HepG2 (cell line): ENCODE measurements around the gene DIS3L2. TPM values are rescaled to one million over a fixed set of nuclear protein-coding genes. Genes with fewer than 3 reads are reported as not detected.

Experiments
- ATAC-seq: fragments of 200-7000 bp; cut with Tn5 transposase; 3 replicates; pipeline ENCODE4 v1.9.1; 2020; ENCODE audit warnings: mild to moderate bottlenecking, moderate library complexity
- BruUV-seq: library from RNA; stranded (reverse); fragments of 400-500 nt; replicated peaks from 2 replicates; lab custom pipeline; 2021; lab: Mats Ljungman, UMichigan
- CTCF ChIA-PET: fragments of 300-600 bp; formaldehyde crosslinking; extraction: SDS; loops from one replicate; lab custom pipeline; 2021; ENCODE audit warnings: low total read pairs, inconsistent platforms, low intra/inter-chr PET ratio; lab: Yijun Ruan, JAX
- POLR2A ChIA-PET: fragments of 350-600 bp; sonication (Branson Sonifier 250); formaldehyde crosslinking; loops from one replicate; lab custom pipeline; 2020; ENCODE audit warnings: antibody characterized with exemption, inconsistent platforms; lab: Yijun Ruan, JAX
- DNase-seq: peaks from one replicate; pipeline ENCODE4 v3.0.0-alpha.2; 2015; ENCODE audit warnings: low spot score
- FAIRE-seq: peaks from 3 replicates; lab custom pipeline; 2011; peaks lifted over from hg19 to GRCh38; lab: Jason Lieb, UNC
- H2AFZ ChIP-seq: one replicate; pipeline ENCODE4 v1.6.1; 2011; ENCODE audit warnings: low read length, inconsistent platforms
- H3K27ac ChIP-seq: fragments of 300-600 bp; 3 replicates; pipeline ENCODE4 v1.8.0; 2011; ENCODE audit warnings: mixed run types, mild to moderate bottlenecking, mixed read lengths, low read length, inconsistent platforms; ENCODE audit not compliant: insufficient read depth; ENCODE audit errors: extremely low read length
- H3K27me3 ChIP-seq, 2 experiments: fragments of 200-600 bp in 1 of 2; 2 replicates in 1 of 2; 3 replicates in 1 of 2; pipeline versions ENCODE4 v1.6.0 to v1.8.0; 2011; ENCODE audit warnings: low read length in 2 of 2, mild to moderate bottlenecking in 2 of 2, moderate library complexity in 2 of 2, inconsistent platforms in 1 of 2; ENCODE audit not compliant: insufficient read depth in 2 of 2, control insufficient read depth in 1 of 2
- H3K36me3 ChIP-seq, 2 experiments: fragments of 200-600 bp in 1 of 2; replicated peaks in 1 of 2; 2 replicates in 1 of 2; 3 replicates in 1 of 2; pipeline versions ENCODE4 v1.5.1 to v1.8.0; 2011; ENCODE audit warnings: low read length in 2 of 2, inconsistent platforms in 1 of 2; ENCODE audit not compliant: insufficient read depth in 2 of 2, control insufficient read depth in 1 of 2
- H3K4me1 ChIP-seq: 2 replicates; pipeline ENCODE4 v1.5.1; 2012; ENCODE audit warnings: low read length, inconsistent platforms; ENCODE audit not compliant: insufficient read depth
- H3K4me2 ChIP-seq: 2 replicates; pipeline ENCODE4 v1.6.0; 2011; ENCODE audit warnings: low read depth, low read length, inconsistent platforms
- H3K4me3 ChIP-seq, 3 experiments: fragments of 200-600 bp in 1 of 3; sonication (generic), shearing (Covaris generic) in 1 of 3; replicated peaks in 1 of 3; 2 replicates each; pipeline ENCODE4 v1.5.1; 2011 to 2016; ENCODE audit warnings: low read length in 3 of 3, inconsistent platforms in 2 of 3, low read depth in 2 of 3, mild to moderate bottlenecking in 2 of 3, control low read depth in 1 of 3, mixed read lengths in 1 of 3; ENCODE audit not compliant: insufficient read depth in 1 of 3
- H3K79me2 ChIP-seq: one replicate; pipeline ENCODE4 v1.6.1; 2011; ENCODE audit warnings: low read length, inconsistent platforms; ENCODE audit not compliant: insufficient read depth
- H3K9ac ChIP-seq: 2 replicates; pipeline ENCODE4 v1.6.0; 2011; ENCODE audit warnings: mild to moderate bottlenecking, low read depth, low read length, inconsistent platforms; ENCODE audit not compliant: insufficient read depth
- H3K9me3 ChIP-seq: 2 replicates; pipeline ENCODE4 v1.5.1; 2012; ENCODE audit warnings: mild to moderate bottlenecking, low read length
- H4K20me1 ChIP-seq: 2 replicates; pipeline ENCODE4 v1.6.0; 2011; ENCODE audit warnings: inconsistent platforms, mild to moderate bottlenecking, low read length, moderate library complexity; ENCODE audit not compliant: insufficient read depth
- FOXO4 ChIP-seq: sonication (generic); formaldehyde crosslinking; conservative IDR thresholded peaks from 2 replicates; pipeline ENCODE4 v1.8.1; 2023; ENCODE audit warnings: missing genetic modification reagents
- HOXA5 ChIP-seq: sonication (generic); formaldehyde crosslinking; IDR thresholded peaks from 2 replicates; pipeline ENCODE4 v1.4.0; 2020; ENCODE audit warnings: missing genetic modification reagents
- HOXD1 ChIP-seq: sonication (generic); formaldehyde crosslinking; IDR thresholded peaks from 2 replicates; pipeline ENCODE4 v1.5.0; 2020; ENCODE audit warnings: missing genetic modification reagents
- MAX ChIP-seq: IDR thresholded peaks from 2 replicates; pipeline ENCODE4 v1.6.1; 2012; ENCODE audit warnings: inconsistent platforms
- MAZ ChIP-seq, 2 experiments: sonication (generic) in 1 of 2; formaldehyde crosslinking in 1 of 2; IDR thresholded peaks; 2 replicates each; pipeline versions ENCODE4 v1.5.0 to v1.6.1; 2012 to 2020; ENCODE audit warnings: low read depth in 2 of 2, mild to moderate bottlenecking in 2 of 2, borderline replicate concordance in 1 of 2, improper control_type of control experiment in 1 of 2, low read length in 1 of 2, missing genetic modification reagents in 1 of 2, moderate library complexity in 1 of 2
- MXI1 ChIP-seq: IDR thresholded peaks from 3 replicates; pipeline ENCODE4 v1.6.1; 2012; ENCODE audit warnings: low read depth, low read length, inconsistent platforms, borderline replicate concordance
- PCBP1 ChIP-seq: fragments of 200-400 bp; formaldehyde crosslinking; IDR thresholded peaks from 2 replicates; pipeline ENCODE4 v1.6.1; 2017; ENCODE audit warnings: mild to moderate bottlenecking, low read depth, low read length, borderline replicate concordance
- RFXAP ChIP-seq: sonication (generic); formaldehyde crosslinking; IDR thresholded peaks from 2 replicates; pipeline ENCODE4 v1.4.0; 2020; ENCODE audit warnings: missing genetic modification reagents, borderline replicate concordance
- TEAD2 ChIP-seq: sonication (generic); formaldehyde crosslinking; IDR thresholded peaks from 2 replicates; pipeline ENCODE4 v1.9.0; 2021; ENCODE audit warnings: missing genetic modification reagents
- TOPORS ChIP-seq: sonication (generic); formaldehyde crosslinking; IDR thresholded peaks from 2 replicates; pipeline ENCODE4 v1.8.0; 2023; ENCODE audit warnings: mild to moderate bottlenecking, missing genetic modification reagents
- ZBTB14 ChIP-seq: sonication (generic); formaldehyde crosslinking; IDR thresholded peaks from 2 replicates; pipeline ENCODE4 v1.4.0; 2020; ENCODE audit warnings: missing genetic modification reagents
- ZBTB2 ChIP-seq: sonication (generic); formaldehyde crosslinking; IDR thresholded peaks from 2 replicates; pipeline ENCODE4 v1.8.0; 2022; ENCODE audit warnings: low read depth, missing genetic modification reagents
- ZNF235 ChIP-seq: sonication (generic); formaldehyde crosslinking; IDR thresholded peaks from 2 replicates; pipeline ENCODE4 v1.8.1; 2023; ENCODE audit warnings: mild to moderate bottlenecking, missing genetic modification reagents, borderline replicate concordance
- ZNF256 ChIP-seq: sonication (generic); formaldehyde crosslinking; conservative IDR thresholded peaks from 2 replicates; pipeline ENCODE4 v1.4.0; 2020; ENCODE audit warnings: missing genetic modification reagents
- ZNF354B ChIP-seq: sonication (generic); formaldehyde crosslinking; IDR thresholded peaks from 2 replicates; pipeline ENCODE4 v1.8.0; 2022; ENCODE audit warnings: mild to moderate bottlenecking, missing genetic modification reagents
- ZNF362 ChIP-seq: sonication (generic); formaldehyde crosslinking; IDR thresholded peaks from 2 replicates; pipeline ENCODE4 v1.4.0; 2020; ENCODE audit warnings: missing genetic modification reagents, mild to moderate bottlenecking, borderline replicate concordance
- ZNF7 ChIP-seq: IDR thresholded peaks from 2 replicates; pipeline ENCODE4 v1.6.1; 2016; ENCODE audit warnings: missing biosample characterization, missing genetic modification reagents
- ZNF879 ChIP-seq: sonication (generic); formaldehyde crosslinking; IDR thresholded peaks from 2 replicates; pipeline ENCODE4 v1.8.1; 2023; ENCODE audit warnings: missing genetic modification reagents
- ZSCAN12 ChIP-seq: sonication (generic); formaldehyde crosslinking; IDR thresholded peaks from 2 replicates; pipeline ENCODE4 v1.9.0; 2021; ENCODE audit warnings: mild to moderate bottlenecking, missing genetic modification reagents
- WGBS: methylation state at CpG from one replicate; pipeline ENCODE4 v1.1.6; 2017; ENCODE audit warnings: low lambda C conversion rate; 5-methylcytosine and 5-hydroxymethylcytosine counted together
- in situ Hi-C: cut with HindIII; loops from 2 replicates; pipeline ENCODE4 v1.10.0; 2017; ENCODE audit warnings: low pct_unique_long_range_greater_than_20kb; ENCODE audit not compliant: extremely low pct_ligation_motif_present
- intact Hi-C: fragments of 100-400 bp; cut with micrococcal nuclease; formaldehyde crosslinking; loops from one replicate; pipeline ENCODE4 v1.10.0; 2022; ENCODE audit not compliant: unreplicated experiment
- polyA plus RNA-seq, 8 experiments: library from polyadenylated mRNA; depleted of rRNA in 3 of 8; stranded (reverse) in 7 of 8; unstranded in 1 of 8; fragments of >200 nt; fragmentation: Illumina TruSeq in 4 of 8; extraction: Trizol in 4 of 8; gene quantifications; 2 replicates each; pipeline versions ENCODE4 v1.2.1 to v1.2.3, GENCODE V29; 2011 to 2016; ENCODE audit warnings: low read depth in 4 of 8, missing spikeins in 1 of 8, mixed read lengths in 1 of 8; ENCODE audit not compliant: insufficient read depth in 1 of 8
- total RNA-seq, 5 experiments: library from RNA; depleted of rRNA; stranded (reverse); fragments of >200 nt; fragmentation: Illumina TruSeq; extraction: Trizol; gene quantifications; 2 replicates each; pipeline ENCODE4 v1.2.3, GENCODE V29; 2016; ENCODE audit warnings: low read depth in 1 of 5

DIS3L2 gene
- total and polyA plus RNA-seq, 2 of the 13 experiments (the other 11 are each of a cell fraction or from before 2014, with no cell fraction given), result 7.0 to 23.9 TPM

GRCh38 chr2:232315049-232315922 lies 353.8 kb downstream of the DIS3L2 start:
- POLR2A ChIA-PET, result no interaction called here
- H4K20me1 ChIP-seq, result no peaks in the 10 kb centered on the region
- no peak overlapping the region for H2AFZ ChIP-seq
- H3K9me3 ChIP-seq, result peaks cover 18% of the 10 kb centered on the region
- ATAC-seq, result no peak
- intact Hi-C loops, result no loop called here
- no peak overlapping the region for H3K9ac ChIP-seq
- H3K27ac ChIP-seq, result no peak overlapping the region
- in situ Hi-C loops, result no loop called here
- no peaks in the 10 kb centered on the region for H3K4me1 ChIP-seq
- FAIRE-seq, result no peak
- BruUV-seq, result no TSS peak
- H3K79me2 ChIP-seq, result no peaks in the 10 kb centered on the region
- no peaks in the 10 kb centered on the region for H3K27me3 ChIP-seq
- no peak overlapping the region for H3K4me3 ChIP-seq
- CTCF ChIA-PET, result no interaction called here
- no peak for DNase-seq
- 97% methylated on average over 12 of the region's 12 CpGs for WGBS
- H3K36me3 ChIP-seq, result peaks cover 1 to 6% of the 10 kb centered on the region in 2 experiments; a peak in 3 of 5 replicates
- H3K4me2 ChIP-seq, result no peak overlapping the region
- TF ChIP-seq ZNF235 (CRISPR knock-in tag), result no peak
- TF ChIP-seq HOXA5 (CRISPR knock-in tag), result no peak
- no peak for TF ChIP-seq RFXAP
- TF ChIP-seq MAX, result no peak
- TF ChIP-seq FOXO4 (CRISPR knock-in tag), result no peak
- no peak for TF ChIP-seq ZBTB14
- no peak for TF ChIP-seq ZBTB2 (CRISPR knock-in tag)
- TF ChIP-seq ZNF354B (CRISPR knock-in tag), result no peak
- TF ChIP-seq MAZ (IDR thresholded peaks at IDR 0.05; ENCODE audit: borderline replicate concordance, low read depth, low read length), result no peak
- TF ChIP-seq MAZ (CRISPR knock-in tag; IDR thresholded peaks at IDR 0.05; ENCODE audit: low read depth), result no peak
- no peak for TF ChIP-seq MXI1
- TF ChIP-seq HOXD1 (CRISPR knock-in tag), result no peak
- TF ChIP-seq ZNF256 (CRISPR knock-in tag), result no peak
- no peak for TF ChIP-seq ZSCAN12 (CRISPR knock-in tag)
- no peak for TF ChIP-seq PCBP1
- TF ChIP-seq TOPORS (CRISPR knock-in tag), result no peak
- TF ChIP-seq ZNF879 (CRISPR knock-in tag), result no peak
- TF ChIP-seq ZNF7 (CRISPR knock-in tag), result no peak
- no peak for TF ChIP-seq ZNF362
- no peak for TF ChIP-seq TEAD2 (CRISPR knock-in tag)
